VCaP (cell line): ENCODE data around the gene ANO2.

Experiments
- H3K27ac ChIP-seq: fragments of 450-650 bp; 2 replicates; pipeline ENCODE4 v1.5.1; 2017
- CTCF ChIP-seq: fragments of 450-650 bp; conservative IDR thresholded peaks from 2 replicates; pipeline ENCODE4 v1.5.1; 2017; ENCODE audit warnings: mild to moderate bottlenecking, moderate library complexity

ANO2 gene

GRCh38 chr12:5720381-5721005 lies 224.6 kb downstream of the ANO2 start:
- TF ChIP-seq CTCF = no peak
- H3K27ac ChIP-seq = no peak overlapping the region

GRCh38 chr12:5718680-5719079 lies 226.4 kb downstream of the ANO2 start:
- TF ChIP-seq CTCF = no peak

GRCh38 chr12:5718073-5718472 lies 227.0 kb downstream of the ANO2 start:
- no peak for TF ChIP-seq CTCF

More at GRCh38 chr12:5718680-5719079, 226.4 kb downstream of the ANO2 start:
- peak overlapping the region; percentile 28; the same call in 1 of the 2 replicates for H3K27ac ChIP-seq

GRCh38 chr12:5716976-5717375 lies 228.1 kb downstream of the ANO2 start:
- TF ChIP-seq CTCF = no peak
- H3K27ac ChIP-seq = no peak overlapping the region

More at GRCh38 chr12:5718073-5718472, 227.0 kb downstream of the ANO2 start:
- H3K27ac ChIP-seq = peak overlapping the region; percentile 28; the same call in 1 of the 2 replicates

- TF ChIP-seq CTCF = no peak
- no peak overlapping the region for H3K27ac ChIP-seq
These were observed 228.9 kb downstream of the ANO2 start for GRCh38 chr12:5716201-5716600.

- H3K27ac ChIP-seq = no peak overlapping the region
- TF ChIP-seq CTCF = no peak
These were observed 230.0 kb downstream of the ANO2 start for GRCh38 chr12:5715021-5715420.

DNA sequence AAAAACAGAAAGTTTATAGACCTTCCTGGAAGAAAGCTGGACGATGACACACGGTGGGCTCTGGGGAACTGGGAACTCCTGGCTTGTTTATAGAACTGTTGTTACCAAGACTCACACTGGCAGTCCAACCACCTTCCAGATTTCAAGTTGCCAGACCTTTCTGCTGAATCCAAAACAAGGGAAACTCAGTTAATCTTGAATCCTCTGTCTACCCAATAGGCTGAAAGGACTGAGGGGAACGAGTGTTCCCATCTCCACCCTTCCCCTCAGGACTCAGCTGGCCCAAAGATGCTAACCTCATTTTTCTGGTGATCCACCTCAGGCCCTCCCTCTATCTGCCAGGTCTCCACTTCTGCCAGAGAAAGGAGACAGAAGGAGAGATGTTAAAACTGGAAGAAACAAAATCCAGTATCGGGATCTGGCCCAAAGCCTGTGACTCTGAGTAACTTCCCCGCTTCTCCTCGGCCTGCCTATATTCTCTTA lies 231.4 kb downstream of the ANO2 start:
- no peak overlapping the region for H3K27ac ChIP-seq
- no peak for TF ChIP-seq CTCF
